ENCODE measurements around the gene PQBP1.

Gene PQBP1

GRCh38 chrX:48917139-48918001, 19.6 kb downstream of the PQBP1 start (continued):
- TF ChIP-seq ZBTB10 (tag by site-specific recombination; IDR thresholded peaks at IDR 0.05) (peak; percentile 71; the same call in 1 of the 2 replicates), ZNF558 (tag by site-specific recombination; IDR thresholded peaks at IDR 0.05) (no peak), OVOL3 (tag by site-specific recombination; IDR thresholded peaks at IDR 0.05) (peak; percentile 96), ZNF366 (tag by site-specific recombination; conservative IDR thresholded peaks at IDR 0.05) (0 out of 2 replicates have a peak, but pooled peaks have one; percentile 9), CTCF (tag by site-specific recombination; IDR thresholded peaks at IDR 0.05) (peak; percentile 95), GLIS2 (tag by site-specific recombination; IDR thresholded peaks at IDR 0.05) (peak; percentile 60), ZNF623 (tag by site-specific recombination; IDR thresholded peaks at IDR 0.05) (no peak), PRDM10 (tag by site-specific recombination; IDR thresholded peaks at IDR 0.05) (peak; percentile 52; the same call in 1 of the 2 replicates), ZNF341 (tag by site-specific recombination; IDR thresholded peaks at IDR 0.05; ENCODE audit: low read depth) (peak; percentile 69), ZNF513 (tag by site-specific recombination; IDR thresholded peaks at IDR 0.05) (no peak), ZNF660 (tag by site-specific recombination; IDR thresholded peaks at IDR 0.05) (peak; percentile 58; the same call in 1 of the 2 replicates), ZNF768 (tag by site-specific recombination; IDR thresholded peaks at IDR 0.05) (no peak), ZNF843 (tag by site-specific recombination; IDR thresholded peaks at IDR 0.05) (0 out of 2 replicates have a peak, but pooled peaks have one; percentile 43), BCL11A (tag by site-specific recombination; IDR thresholded peaks at IDR 0.05; ENCODE audit: low read depth) (peak; percentile 93), ZNF146 (tag by site-specific recombination; IDR thresholded peaks at IDR 0.05) (0 out of 2 replicates have a peak, but pooled peaks have one; percentile 20)

GRCh38 chrX:48918301-48918642, 20.5 kb downstream of the PQBP1 start:
- H3K27ac ChIP-seq (ENCODE audit: extremely low read depth, low read depth, low read length), result peak overlapping the region; percentile 58
- H3K4me1 ChIP-seq (ENCODE audit: control insufficient read depth, insufficient read depth, low read length), result 0 out of 2 replicates have a peak, but pooled peaks cover 3% of the 10 kb centered on the region

More at GRCh38 chrX:48918301-48918642, 20.5 kb downstream of the PQBP1 start:
- Histone ChIP-seq H3K36me3 (ENCODE audit: control insufficient read depth in 2 of 2, insufficient read depth in 1 of 2, low read length in 2 of 2) (peaks cover 0 to 48% of the 10 kb centered on the region in 2 experiments; a peak in 2 of 3 replicates), H3K4me3 (ENCODE audit: low read depth, low read length) (peak overlapping the region; percentile 60), H3K9me3 (ENCODE audit: control insufficient read depth, insufficient read depth, low read depth, low read length) (no peaks in the 10 kb centered on the region)
- TF ChIP-seq ZSCAN4 (tag by site-specific recombination; IDR thresholded peaks at IDR 0.05) (peak; percentile 76), ZNF211 (tag by site-specific recombination; IDR thresholded peaks at IDR 0.05; ENCODE audit: low read depth) (no peak)
- CTCF ChIA-PET, result interaction anchor here (0.7 kb wide), 1 partner anchor 238 kb away, joined by 5 read pairs; no protein-coding TSS in a partner anchor
- POLR2A ChIA-PET, result no interaction called here
